ENCODE measurements around the gene PTGES3L. TPM values are rescaled to one million over a fixed set of nuclear protein-coding genes. Genes with fewer than 3 reads are reported as not detected.
"Not testable (repeated sequence)": the region's sequence is repeated elsewhere in the genome, so short reads cannot be mapped to it uniquely, and the experiment has no call there.

PTGES3L gene
- total RNA-seq, 1 donor, result 0.31 TPM

GRCh38 chr17:42920922-42921321, 59.0 kb downstream of the PTGES3L start:
- Histone ChIP-seq H3K27me3 (ENCODE audit: insufficient read depth, low read length) (no peaks in the 10 kb centered on the region), H3K4me1 (ENCODE audit: insufficient read depth, low read length) (no peaks in the 10 kb centered on the region), H3K9me3 (ENCODE audit: low read depth, low read length) (no peaks in the 10 kb centered on the region), H3K4me3 (ENCODE audit: low read length) (no peak overlapping the region)

- Histone ChIP-seq H3K4me1 (ENCODE audit: insufficient read depth, low read length) (no peaks in the 10 kb centered on the region), H3K4me3 (ENCODE audit: low read length) (no peak overlapping the region), H3K27me3 (ENCODE audit: insufficient read depth, low read length) (no peaks in the 10 kb centered on the region), H3K9me3 (ENCODE audit: low read depth, low read length) (no peaks in the 10 kb centered on the region)
Measured at GRCh38 chr17:42920106-42920900, 59.6 kb downstream of the PTGES3L start.

- not testable (repeated sequence) for H3K4me3 ChIP-seq (ENCODE audit: low read length); H3K27me3 ChIP-seq (ENCODE audit: insufficient read depth, low read length); H3K4me1 ChIP-seq (ENCODE audit: insufficient read depth, low read length); H3K9me3 ChIP-seq (ENCODE audit: low read depth, low read length)
Measured at GRCh38 chr17:42919522-42920077, 60.3 kb downstream of the PTGES3L start.

GRCh38 chr17:42918902-42919521, 60.9 kb downstream of the PTGES3L start:
- no peaks in the 10 kb centered on the region for H3K27me3 ChIP-seq (ENCODE audit: insufficient read depth, low read length)
- no peak overlapping the region for H3K4me3 ChIP-seq (ENCODE audit: low read length)
- no peaks in the 10 kb centered on the region for H3K4me1 ChIP-seq (ENCODE audit: insufficient read depth, low read length)
- no peaks in the 10 kb centered on the region for H3K9me3 ChIP-seq (ENCODE audit: low read depth, low read length)

Other genes starting within 250 kb of the PTGES3L start
- 80.9 TPM for gene EZH1, start 235.0 kb downstream of the PTGES3L start, total RNA-seq
- not detected for gene RAMP2, start 218.9 kb downstream of the PTGES3L start, total RNA-seq
- 27.0 TPM for gene VPS25, start 206.6 kb downstream of the PTGES3L start, total RNA-seq
- gene WNK4, start 199.5 kb downstream of the PTGES3L start, total RNA-seq, result 0.10 TPM
- 2.4 TPM for gene COA3, start 181.4 kb downstream of the PTGES3L start, total RNA-seq
- gene CNTD1, start 181.2 kb downstream of the PTGES3L start, total RNA-seq, result not detected
- gene BECN1, start 155.8 kb downstream of the PTGES3L start, total RNA-seq, result 86.6 TPM
- gene PSME3, start 146.7 kb downstream of the PTGES3L start, total RNA-seq, result 56.9 TPM
- 1.5 TPM for gene AOC2, start 135.5 kb downstream of the PTGES3L start, total RNA-seq
- gene AOC3, start 128.9 kb downstream of the PTGES3L start, total RNA-seq, result 0.21 TPM
- not detected for gene G6PC1, start 79.3 kb downstream of the PTGES3L start, total RNA-seq
- 14.0 TPM for gene AARSD1, start 15.6 kb downstream of the PTGES3L start, total RNA-seq
- gene RUNDC1, start 485 bp upstream of the PTGES3L start, total RNA-seq, result 9.6 TPM
- 1,456 TPM for gene RPL27, start 18.3 kb upstream of the PTGES3L start, total RNA-seq
- gene IFI35, start 26.7 kb upstream of the PTGES3L start, total RNA-seq, result 9.6 TPM
- gene VAT1, start 42.3 kb upstream of the PTGES3L start, total RNA-seq, result 20.0 TPM
- gene RND2, start 45.2 kb upstream of the PTGES3L start, total RNA-seq, result 0.10 TPM
- gene BRCA1, start 145.3 kb upstream of the PTGES3L start, total RNA-seq, result 3.4 TPM
- gene NBR1, start 191.1 kb upstream of the PTGES3L start, total RNA-seq, result 34.3 TPM
- gene TMEM106A, start 231.8 kb upstream of the PTGES3L start, total RNA-seq, result 3.9 TPM
- 0.31 TPM for gene CCDC200, start 248.5 kb upstream of the PTGES3L start, total RNA-seq

All from mononuclear cell (primary cell).